G401 (cell line): ENCODE data around the gene ATP2B3. TPM values are rescaled to one million over a fixed set of nuclear protein-coding genes. Genes with fewer than 3 reads are reported as not detected.
A peak's percentile ranks its signal among the peaks of the same experiment; 100 is the strongest.
"Not testable (repeated sequence)": the region's sequence is repeated elsewhere in the genome, so short reads cannot be mapped to it uniquely, and the experiment has no call there.

Source experiments
- DNase-seq: peaks from one replicate; pipeline ENCODE4 v3.0.0-alpha.2; 2015; ENCODE audit warnings: low spot score
- in situ Hi-C: cut with HindIII; loops from 2 replicates; pipeline ENCODE4 v1.10.0; 2016; ENCODE audit warnings: low sequenced_read_pairs, mixed read lengths
- total RNA-seq: library from RNA; depleted of rRNA; stranded (reverse); fragments of >200 nt; shearing (Covaris generic); gene quantifications from 2 replicates; pipeline ENCODE4 v1.2.3, GENCODE V29; 2014

The ATP2B3 gene
- total RNA-seq, 1 experiment from 2014 or later, result not detected

DNA sequence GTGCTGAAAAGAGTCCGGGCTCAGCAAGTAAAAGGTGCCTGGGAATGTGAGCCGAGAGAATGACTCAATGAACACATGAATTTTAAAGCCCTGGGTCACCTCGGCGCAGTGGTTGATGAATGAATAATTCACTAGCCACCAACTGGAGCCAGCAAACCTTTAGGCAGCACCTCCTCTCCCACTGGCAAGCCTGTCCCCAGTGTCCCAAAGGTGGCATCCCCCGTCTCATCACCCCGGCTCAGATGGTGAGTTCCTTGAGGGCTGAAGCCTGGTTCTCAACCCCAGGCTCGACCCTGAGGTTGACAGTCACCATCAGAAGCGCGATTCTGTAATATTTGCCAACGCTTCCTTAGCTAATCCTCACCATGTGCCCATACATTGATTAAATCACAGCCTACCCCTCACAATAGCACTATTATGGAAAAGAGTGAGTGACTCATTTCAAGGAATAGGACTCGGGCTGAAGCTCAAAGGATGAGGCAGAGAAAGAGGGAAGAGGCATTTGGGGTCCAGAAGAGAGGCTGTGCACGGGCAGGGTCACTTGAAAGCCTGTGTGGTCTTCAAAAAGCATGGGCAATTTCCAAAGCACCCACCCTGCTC, 84.2 kb downstream of the ATP2B3 start:
- in situ Hi-C loops, result no loop called here
- no peak for DNase-seq

DNA sequence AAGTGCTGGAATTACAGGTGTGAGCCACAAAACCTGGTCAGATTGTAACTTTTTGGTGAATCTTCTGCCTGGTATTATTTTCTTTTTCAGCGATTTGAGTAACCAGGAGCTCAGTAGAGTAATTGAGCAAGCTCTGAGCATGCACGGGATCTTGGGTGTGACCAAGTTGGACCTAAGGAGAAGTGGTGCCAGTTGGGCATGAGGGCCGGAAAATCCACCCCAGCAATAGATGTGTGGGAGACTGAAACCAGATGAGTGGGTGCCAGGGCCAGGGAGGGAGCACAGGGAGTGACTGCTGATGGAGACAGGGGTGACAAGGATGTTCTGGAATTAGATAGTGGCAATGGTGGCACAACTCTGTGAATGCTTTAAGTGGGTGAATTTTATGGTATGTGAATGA, 85.2 kb downstream of the ATP2B3 start:
- DNase-seq, result no peak
- in situ Hi-C loops, result no loop called here

DNA sequence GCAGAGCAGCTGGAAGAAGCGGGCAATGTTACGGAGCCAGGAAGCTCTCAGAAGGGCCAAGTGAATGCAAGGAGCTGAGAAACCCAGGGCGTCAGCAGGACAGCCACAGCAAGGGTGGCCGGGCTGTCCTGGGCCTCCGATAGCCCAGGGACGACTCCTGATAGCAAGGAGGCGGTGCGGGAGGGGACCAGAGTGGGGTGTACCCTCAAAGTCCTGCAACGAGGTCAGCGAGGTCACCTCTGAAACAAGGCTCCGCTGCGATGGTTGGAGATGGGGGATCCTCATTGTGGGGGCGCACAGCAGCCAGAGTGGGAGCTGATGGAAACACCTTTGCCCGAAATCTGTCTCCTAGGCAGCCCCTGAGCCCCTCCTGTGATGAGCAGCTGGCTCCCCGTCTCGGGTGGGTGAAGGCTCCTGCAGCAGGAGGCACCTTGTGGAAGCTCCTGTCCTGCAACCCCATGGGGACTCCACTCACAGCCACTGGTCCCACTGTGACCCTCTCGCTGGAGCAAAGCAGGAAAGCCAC, 85.8 kb downstream of the ATP2B3 start:
- DNase-seq, result no peak
- in situ Hi-C loops, result no loop called here

DNA sequence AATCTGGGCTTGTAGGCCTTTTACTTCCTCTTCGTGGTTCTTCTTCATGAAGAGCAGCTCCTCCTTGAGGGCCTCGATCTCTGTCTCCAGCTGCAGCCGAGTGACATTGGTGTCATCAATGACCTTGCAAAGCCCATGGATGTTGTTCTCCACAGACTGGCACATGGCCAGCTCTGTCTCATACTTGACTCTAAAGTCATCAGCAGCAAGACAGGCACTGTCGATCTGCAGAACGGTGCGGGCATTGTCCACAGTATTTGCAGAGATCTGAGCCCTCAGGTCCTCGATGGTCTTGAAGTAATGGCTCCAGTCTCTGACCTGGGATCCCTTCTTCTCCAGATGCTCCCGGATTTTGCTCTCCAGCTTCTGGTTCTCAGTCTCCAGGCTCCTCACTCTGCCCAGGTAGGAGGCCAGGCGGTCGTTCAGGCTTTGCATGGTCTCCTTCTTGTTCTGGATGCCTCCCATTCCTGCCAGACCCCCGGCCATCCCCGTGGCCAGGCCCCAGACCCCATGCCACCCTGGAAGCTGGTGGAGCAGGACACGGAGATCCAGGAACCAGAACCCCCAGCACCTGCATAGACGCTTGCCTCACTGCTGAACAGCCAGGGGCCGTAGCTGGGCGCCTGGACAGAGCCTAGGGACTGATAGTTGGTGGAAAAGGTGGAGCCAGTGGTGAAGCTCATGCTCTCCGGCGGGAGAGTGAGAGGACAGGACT, 87.4 kb downstream of the ATP2B3 start:
- in situ Hi-C loops, DNase-seq: not testable (repeated sequence)

DNA sequence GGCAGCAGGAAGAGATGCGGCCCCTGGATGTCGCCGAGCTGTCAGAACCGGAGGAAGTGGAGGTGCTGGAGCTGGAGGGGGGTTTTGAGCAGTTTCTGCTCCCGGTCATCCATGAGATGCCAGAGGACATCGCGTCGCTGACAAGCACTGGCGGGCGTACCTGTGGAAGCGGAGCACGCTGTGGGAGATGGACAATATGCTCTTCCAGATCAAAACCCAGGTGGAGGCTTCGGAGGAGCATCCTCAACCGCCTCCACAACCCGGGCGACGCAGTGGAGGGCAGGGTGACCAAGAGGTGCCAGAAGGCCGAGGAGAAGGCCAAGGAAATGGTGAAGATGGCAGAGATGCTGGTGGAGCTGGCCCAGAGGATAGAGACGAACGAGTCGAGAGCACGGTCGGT, 89.1 kb downstream of the ATP2B3 start:
- no peak for DNase-seq
- in situ Hi-C loops, result no loop called here

DNA sequence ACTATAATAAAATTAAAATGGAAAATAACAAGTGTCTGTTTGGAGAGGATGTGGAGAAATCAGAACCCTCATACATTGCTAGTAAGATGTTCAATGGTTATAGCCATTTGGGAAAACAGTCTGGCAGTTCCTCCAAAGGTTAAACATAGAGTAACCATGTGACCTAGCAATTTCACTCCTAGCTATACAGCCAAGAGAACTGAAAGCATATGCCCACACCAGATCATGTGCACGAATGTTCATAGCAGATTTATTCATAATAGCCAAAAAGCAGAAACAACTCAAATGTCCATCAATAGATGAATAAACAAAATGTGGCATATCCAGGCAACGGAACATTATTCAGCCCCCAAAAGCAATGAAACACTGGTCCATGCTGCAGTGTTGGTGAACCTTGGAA, 90.9 kb downstream of the ATP2B3 start:
- in situ Hi-C loops, result no loop called here
- no peak for DNase-seq

DNA sequence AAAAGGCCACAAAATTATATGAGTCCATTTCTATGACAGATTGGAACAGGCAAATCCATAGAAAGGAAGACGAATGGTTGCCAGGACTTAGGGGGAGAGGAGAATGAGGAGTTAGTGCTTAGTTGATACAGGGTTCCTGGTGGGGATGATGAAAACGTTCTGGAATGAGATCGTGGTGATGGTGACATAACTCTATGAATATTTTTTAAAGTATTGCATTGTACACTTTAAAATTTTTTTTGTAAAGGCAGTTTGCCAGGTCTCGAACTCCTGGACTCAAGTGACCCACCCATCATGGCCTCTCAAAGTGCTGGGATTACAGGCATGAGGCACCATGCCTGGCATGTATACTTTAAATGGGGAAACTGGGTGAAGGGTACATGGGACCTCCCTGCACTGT, 91.4 kb downstream of the ATP2B3 start:
- in situ Hi-C loops, result no loop called here

DNA sequence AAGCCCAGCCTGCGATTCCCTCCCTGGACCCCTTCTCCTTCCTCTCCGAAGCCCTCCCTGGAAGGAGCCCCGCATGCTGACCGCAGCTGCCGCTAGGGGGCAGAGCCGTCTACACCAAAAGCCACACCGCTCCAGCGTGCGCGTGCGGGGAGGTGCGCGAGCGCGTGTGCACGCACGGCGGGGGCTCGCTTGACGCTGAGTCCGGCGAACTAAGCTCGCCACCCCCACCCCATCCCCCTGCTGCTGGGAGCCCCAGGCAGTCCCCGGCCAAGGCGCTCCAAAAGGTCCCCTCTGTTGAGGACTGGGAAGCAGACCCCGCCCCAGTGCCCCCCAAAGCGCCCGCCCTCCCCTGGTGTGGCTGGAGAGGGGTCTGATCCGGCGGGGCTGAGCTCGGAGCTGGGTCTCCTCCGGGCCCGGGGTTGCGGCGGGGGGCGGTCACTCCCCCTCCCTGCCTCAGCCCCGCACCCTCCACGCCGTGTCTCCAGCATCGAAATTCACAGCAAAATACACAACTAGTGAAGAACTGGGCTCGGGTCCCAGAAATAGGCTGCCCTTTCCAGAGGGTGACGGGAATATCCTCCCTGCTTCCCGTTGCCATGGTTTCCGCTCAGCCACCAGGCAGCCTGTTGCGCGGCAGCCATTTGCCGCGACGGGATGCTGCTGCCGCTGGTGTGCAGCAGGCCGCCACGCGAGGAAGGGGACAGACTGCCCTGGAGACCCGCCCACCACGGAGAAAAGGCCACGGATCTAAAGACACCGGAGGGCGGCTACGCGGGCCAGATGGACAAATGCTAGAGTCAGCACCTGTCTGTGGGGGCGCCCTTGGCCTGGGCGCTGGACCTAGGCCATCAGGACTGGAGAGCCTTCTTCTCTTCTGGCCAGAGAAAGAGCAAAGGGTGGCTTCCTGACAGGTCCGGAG, 92.7 kb downstream of the ATP2B3 start:
- in situ Hi-C loops, result no loop called here
- peak; percentile 77 for DNase-seq

More for the DNA sequence above, 91.4 kb downstream of the ATP2B3 start:
- no peak for DNase-seq

DNA sequence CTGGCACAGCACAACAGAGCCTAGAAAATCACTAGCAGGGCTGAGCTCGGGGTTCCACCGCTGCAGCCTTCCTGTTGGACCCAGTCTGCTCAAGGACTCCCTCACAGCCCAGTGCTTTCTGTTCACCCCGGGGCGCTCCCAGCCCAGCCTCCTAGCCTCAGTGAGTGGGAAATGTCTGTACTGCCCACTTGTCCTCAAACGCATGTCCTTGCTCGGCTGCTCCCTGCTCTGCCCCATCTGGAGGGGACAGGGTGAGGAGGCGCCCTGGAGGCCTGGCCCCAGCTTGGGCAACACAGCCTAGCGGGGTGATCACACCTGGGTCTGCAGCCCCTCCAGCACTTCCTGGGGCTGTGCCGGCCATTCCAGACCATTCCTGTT, 93.4 kb downstream of the ATP2B3 start:
- in situ Hi-C loops, result no loop called here
- no peak for DNase-seq

DNA sequence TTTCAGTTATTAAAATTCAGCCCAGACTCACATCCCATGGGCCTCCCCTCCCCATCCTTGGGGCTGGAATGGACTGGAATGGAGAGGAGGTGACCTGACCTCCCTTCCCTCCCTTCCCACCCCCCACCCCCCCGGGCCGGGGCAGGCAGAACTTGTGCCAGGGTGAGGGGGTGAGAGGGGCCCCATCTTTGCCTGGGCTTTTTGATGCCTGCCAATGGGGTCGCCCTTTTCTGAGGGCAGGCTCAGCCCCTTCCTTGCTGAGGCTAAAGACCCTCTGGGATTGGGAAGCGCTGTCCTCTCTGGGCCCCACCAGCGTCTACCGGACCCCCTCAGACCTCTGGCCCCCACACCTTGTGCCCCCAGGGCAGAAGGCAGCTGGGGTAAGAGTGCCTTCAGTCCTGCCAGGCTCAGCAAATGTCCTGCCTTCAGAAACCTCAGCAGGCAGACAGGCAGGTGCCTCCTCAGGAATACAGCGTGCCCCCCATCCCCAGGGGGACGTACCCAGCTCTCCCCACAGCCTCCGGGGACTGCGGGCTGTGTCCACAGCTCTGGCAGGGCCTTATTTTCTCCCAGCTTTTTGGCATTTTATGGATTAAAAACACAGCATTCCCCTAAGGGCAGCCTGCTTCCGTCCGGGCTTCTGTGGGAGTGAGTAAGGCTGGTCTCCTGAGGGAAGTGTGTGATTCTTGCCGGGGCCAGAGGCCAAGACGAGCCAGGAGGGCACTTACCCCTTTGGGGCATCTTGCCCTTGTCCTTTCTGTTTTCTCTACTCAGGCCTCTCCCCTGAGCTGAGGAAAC, 94.1 kb downstream of the ATP2B3 start:
- no peak for DNase-seq
- in situ Hi-C loops, result no loop called here

DNA sequence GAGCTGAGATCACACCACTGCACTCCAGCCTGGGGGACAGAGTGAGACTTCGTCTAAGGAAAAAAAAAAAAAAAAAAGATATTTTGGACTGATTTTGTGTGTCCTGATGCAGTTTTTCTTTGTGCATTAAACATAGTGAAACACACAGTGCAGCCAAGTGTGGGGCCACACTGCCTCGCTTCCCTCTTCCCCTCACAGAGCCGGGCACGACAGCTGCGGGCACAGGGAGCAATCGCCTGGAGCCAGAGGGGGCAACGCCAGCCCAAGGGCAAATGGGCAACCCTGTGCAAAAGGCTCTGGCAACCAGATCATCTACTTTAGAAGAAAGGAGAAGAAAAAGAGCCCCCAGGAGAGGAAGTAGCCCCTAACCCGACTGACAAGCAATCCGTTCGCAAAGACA, 95.0 kb downstream of the ATP2B3 start:
- in situ Hi-C loops, result no loop called here
- no peak for DNase-seq

DNA sequence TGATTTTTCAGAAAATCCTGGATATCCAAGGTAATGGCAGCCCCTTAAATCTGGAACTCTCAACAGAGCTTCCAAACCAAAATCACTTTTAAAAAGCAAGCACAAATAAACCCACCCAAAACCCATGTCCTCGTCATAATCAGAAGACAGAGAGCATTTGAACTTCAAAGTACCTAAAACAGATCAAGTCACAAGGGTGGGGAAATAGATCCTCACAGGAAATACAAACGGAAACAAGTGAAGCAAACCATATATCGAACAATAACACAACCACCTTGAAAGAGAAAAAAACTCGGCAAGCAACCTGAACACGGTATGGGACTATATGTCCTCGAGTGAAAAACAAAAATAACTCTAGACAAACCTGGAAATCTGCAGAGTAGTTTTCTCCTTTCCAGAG, 97.4 kb downstream of the ATP2B3 start:
- DNase-seq, result no peak
- in situ Hi-C loops, result no loop called here

DNA sequence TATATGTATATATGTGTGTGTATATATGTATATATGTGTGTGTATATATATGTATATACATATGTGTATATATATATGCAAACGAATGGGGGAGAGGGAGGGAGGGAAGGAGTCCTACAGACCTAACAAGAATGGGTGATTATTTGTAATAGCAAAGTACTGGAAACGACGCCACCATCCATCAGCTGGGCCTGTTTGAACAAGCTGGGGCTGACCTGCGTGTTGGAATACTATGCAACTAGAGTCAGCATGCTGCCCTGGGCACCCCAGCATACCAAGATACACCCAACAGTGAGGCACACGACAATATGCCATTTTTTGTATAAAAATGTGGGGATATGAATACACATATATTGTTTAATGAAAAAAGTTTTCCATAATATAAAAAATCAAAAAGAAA, 103.1 kb downstream of the ATP2B3 start:
- in situ Hi-C loops, result no loop called here
- no peak for DNase-seq

DNA sequence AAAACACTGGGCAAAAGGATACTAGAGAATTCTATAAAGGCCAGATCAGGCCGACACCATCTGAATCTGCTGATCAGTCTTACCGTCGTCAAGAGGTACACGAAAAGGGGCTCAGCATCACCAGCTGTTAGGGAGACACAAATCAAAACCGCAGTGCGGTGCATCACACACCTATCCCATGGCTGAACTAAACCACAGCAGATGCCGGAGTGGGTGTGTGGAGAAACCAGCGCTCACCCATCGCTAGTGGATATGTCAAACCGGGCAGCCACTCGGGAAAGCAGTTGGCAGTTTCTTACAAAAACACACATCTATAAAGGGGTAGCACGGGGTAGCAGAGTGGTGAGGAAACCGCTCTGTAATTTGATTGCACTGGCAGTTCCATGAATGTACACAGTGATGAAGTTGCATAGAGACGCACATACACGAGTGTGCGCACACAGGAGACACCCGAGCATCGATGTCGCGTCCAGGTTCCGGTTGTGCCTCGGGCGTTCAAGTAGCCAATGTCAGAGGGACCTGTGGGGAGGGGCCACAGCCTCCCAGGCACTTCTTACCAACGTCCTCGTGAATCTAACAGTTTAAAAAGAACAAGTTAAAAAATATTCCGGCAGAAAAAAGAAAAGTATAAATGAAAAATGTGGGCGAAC, 104.6 kb downstream of the ATP2B3 start:
- no peak for DNase-seq
- in situ Hi-C loops, result no loop called here

DNA sequence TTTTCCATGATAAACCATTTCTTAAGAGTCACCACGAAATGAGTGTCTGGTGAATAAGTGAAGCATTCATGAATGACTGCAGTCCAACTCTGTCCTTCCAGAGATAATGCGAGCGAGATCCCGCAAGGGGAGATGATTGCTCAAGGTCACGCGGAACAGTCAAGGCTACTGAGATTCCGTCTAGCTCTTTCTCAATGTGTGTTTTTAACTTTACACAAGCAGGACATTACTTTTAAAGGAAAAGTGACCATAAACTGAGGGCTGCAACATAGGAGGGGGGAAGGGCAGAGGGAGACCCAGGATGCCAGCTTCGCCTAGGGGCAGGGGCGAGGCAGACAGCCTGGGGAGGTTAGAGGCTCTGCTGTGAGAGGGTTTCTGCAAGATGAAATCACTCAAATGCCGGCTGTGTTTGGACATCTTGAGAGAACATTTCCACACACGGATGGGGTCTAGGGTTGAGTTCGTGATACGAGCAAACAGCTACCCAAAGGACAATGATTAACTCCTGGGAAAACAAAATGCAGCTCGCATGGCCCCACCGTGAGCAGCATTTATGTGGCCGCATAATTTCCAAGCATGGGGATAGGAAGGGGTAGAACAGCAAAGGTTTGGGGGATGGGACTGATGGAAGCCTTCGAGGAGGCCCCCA, 105.3 kb downstream of the ATP2B3 start:
- no peak for DNase-seq
- in situ Hi-C loops, result no loop called here

DNA sequence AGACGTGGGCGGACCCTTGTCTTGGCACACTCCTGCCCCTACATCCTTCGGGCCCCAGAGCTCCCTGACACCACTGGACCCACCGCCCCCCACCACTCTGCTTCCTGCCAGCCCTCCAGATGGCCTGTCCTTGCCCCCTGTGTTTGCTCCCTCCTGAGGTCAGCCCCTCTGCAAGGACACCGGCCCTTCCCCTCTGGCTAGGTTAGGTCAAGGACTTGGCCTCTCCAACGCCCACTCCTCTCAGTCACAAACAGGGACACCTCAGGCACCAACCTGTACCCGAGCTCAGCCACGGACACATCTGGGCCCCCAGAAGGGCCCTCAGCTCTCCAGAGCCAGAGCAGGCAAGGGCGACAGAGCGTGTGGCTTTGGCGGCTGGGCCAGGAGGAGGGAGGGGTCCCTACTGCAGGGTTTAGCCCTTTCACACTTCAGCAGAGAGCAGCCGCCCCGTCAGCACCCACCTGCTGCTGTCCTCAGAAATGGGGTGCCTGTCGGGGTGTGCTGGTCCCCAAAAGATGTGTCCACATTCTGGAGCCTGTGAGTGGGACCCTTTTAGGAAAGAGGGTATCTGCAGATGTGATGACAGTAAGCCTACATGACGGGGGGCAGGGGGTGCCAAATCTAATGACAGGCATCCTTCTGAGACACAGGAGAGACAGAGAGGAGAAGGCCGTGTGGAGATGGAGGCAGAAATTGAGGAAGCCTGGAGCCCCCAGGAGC, 106.0 kb downstream of the ATP2B3 start:
- no peak for DNase-seq
- in situ Hi-C loops, result no loop called here

DNA sequence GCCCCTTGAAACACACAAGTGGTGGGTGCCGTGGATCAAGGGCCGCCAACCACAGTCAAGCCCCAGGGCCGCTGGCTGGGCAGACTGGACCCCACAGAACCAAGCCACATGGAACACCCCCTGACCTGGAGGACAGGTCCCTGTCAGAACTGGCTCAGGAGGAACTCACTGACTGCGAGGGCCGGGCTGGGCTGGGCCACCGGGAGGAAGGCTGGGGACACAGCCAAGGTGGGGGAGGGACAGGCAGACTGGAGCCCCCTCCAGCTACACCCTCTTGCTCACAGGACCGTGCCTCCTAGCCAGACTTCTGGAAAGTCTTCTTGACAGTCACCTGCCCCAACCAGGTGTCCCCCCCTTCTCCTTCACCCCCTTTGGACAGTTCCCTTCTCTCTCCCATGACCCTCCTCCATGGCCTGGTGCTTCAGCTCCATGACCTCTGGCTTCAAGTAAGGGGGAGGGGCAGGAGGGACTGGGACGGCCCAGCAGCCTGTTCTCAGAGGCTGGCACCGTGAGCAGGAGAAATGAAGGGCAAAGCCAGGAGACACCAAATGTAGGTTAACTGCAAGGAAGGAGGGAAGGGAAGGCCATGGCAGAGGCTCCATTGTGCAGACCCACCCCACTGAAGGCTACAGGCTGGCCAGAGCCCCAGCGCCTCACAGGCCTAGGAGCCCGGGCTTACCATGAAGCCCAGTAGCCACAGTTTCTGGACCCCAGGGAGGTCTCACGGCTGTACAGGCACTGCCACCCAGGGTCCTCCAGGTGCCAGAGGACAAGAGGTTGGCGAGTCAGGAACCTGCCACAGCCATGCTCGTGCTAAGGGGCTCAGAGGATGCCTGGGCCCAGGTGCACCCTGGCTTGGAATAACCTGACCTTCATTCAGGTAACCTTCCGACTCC, 107.0 kb downstream of the ATP2B3 start:
- no peak for DNase-seq
- in situ Hi-C loops, result no loop called here
